ENCODE data around the gene RMRP.
"Not testable (repeated sequence)": the region's sequence is repeated elsewhere in the genome, so short reads cannot be mapped to it uniquely, and the experiment has no call there.

The RMRP gene

DNA sequence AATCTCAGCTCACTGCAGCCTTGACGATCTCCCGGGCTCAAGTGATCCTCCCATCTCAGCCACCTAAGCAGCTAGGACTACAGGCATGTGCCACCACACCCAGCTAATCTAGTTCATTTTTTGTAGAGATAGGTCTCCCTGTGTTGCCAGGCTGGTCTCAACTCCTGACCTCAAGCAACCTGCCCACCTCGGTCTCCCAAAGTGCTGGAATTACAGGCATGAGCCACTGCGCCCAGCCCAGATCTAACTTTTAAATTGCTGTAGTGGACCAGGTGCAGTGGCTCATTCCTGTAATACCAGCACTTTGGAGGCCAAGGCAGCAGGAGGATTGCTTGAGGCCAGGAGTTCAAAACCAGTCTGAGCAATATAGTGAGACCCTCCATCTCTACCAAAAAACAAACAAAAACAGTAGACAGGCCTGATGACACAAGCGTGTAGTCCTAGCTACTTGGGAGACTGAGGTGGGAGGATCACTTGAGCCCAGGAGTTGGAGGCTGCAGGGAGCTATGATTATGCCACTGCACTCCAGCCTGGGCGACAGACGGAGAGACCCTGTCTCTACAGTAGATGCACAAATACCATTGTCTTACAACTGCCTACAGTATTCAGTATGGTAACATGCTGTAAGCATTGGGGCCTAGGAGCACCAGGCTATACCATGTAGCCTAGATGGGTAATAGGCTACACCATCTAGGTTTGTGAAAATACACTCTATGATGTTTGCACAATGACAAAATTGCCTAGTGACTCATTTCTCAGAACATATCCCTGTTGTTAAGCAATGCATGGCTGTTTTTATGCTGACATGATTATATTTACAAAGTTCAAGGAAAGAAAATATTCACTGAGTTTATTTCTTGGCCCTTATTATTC, 5.6 kb downstream of the RMRP start:
- DNase-seq (ENCODE audit: low read depth), result no peak
- TF ChIP-seq, protein P1, sequence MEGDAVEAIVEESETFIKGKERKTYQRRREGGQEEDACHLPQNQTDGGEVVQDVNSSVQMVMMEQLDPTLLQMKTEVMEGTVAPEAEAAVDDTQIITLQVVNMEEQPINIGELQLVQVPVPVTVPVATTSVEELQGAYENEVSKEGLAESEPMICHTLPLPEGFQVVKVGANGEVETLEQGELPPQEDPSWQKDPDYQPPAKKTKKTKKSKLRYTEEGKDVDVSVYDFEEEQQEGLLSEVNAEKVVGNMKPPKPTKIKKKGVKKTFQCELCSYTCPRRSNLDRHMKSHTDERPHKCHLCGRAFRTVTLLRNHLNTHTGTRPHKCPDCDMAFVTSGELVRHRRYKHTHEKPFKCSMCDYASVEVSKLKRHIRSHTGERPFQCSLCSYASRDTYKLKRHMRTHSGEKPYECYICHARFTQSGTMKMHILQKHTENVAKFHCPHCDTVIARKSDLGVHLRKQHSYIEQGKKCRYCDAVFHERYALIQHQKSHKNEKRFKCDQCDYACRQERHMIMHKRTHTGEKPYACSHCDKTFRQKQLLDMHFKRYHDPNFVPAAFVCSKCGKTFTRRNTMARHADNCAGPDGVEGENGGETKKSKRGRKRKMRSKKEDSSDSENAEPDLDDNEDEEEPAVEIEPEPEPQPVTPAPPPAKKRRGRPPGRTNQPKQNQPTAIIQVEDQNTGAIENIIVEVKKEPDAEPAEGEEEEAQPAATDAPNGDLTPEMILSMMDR (conservative IDR thresholded peaks at IDR 0.05; ENCODE audit: low read depth, low read length), result no peak
- H3K4me3 ChIP-seq (ENCODE audit: low read length), result no peak overlapping the region

DNA sequence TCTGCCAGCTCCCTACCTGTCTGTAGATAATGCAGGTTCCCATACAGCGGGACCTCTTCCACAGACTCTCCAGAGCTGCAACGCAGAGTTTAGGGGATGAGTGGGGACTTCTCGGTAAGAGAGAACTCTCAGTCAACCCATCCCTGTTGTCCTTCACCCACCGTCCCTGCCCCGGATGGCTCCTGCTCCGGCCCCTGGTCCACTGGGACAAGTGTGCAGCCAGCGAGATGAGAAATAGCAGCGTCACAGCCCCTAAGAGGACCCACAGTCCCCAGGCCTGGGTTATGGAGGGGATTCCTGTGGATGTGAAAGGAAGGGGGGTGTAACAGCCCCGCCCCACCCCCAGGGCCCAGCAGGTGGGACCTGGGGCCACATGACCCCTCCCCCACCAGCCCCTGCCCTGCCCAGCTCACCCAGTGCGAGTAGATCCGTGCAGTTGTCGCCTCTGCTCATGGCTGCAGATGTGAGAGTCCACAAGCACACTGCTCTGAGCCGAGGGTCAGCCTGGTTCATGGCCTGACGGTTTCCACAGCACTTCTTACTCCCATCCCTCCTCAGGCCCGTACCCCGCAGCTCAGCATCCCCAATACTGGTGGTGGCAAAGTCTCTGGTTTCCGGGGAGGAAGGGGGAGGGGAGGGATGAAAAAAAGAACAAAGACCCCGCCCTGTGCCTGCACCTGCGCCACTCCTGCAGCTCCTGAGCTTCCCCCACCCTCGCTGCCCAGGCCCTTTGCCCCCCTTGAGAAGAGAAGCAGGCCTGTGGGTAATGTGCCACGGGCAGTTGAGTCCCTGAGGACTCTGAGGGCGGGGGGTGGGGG, 7.3 kb downstream of the RMRP start, which contains the start of gene SIT1:
Gene SIT1 (minus strand): TSS at position 591 of the 818 bp plus-strand sequence. CDS start 78 bp downstream, at position 513.
- DNase-seq (ENCODE audit: low read depth), result no peak

DNA sequence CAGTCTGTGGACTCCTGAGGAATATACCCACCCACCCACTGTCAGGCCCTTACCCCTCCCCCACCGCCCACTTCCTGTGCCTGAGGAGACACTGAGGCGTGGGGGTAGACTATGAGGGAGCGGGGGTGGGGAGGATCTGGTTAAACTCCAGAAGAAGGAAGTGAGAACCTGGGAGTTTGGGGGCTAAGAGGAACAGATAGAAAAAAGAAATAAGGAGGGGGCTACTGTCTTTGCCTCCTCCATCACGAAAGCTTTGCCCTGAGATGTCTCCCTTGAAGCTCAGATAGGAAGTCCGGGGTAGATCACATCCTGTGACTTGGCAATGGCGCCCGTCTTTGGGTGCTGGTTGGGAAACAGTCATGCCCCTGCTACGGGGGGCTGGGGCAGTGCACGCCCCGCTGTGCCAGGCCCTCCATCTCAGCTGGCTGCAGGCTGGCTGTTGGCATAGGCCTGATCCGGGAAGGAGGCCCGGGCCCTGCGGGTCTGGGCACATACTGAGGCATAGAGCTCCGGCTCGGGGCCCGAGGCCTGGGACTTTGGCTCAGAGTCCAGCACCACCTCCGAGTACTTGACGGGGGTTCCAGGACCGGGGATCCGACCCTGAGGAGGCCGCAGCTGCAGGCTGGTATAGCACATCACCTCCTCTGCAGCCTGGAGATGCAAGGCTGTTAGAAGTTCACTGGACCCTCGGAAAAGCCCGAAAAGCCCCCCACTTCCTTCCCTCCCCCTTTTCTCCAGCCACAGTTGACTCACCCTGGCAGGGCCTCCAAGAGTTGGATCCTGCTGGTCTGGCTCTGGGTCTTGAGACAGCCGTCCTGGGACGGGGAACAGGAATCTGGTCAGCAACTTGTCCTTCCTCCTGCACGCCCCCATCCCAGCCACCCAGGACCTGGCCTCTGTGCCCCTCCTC, 8.1 kb downstream of the RMRP start:
- no peak overlapping the region for H3K4me3 ChIP-seq (ENCODE audit: low read length)
- no peak for DNase-seq (ENCODE audit: low read depth)
- TF ChIP-seq, protein P1 (conservative IDR thresholded peaks at IDR 0.05; ENCODE audit: low read depth, low read length), result no peak

More for the DNA sequence above, 7.3 kb downstream of the RMRP start, which contains the start of gene SIT1:
- TF ChIP-seq, protein P1 (conservative IDR thresholded peaks at IDR 0.05; ENCODE audit: low read depth, low read length), result no peak
- no peak within 1 kb of the TSS for H3K4me3 ChIP-seq (ENCODE audit: low read length)

DNA sequence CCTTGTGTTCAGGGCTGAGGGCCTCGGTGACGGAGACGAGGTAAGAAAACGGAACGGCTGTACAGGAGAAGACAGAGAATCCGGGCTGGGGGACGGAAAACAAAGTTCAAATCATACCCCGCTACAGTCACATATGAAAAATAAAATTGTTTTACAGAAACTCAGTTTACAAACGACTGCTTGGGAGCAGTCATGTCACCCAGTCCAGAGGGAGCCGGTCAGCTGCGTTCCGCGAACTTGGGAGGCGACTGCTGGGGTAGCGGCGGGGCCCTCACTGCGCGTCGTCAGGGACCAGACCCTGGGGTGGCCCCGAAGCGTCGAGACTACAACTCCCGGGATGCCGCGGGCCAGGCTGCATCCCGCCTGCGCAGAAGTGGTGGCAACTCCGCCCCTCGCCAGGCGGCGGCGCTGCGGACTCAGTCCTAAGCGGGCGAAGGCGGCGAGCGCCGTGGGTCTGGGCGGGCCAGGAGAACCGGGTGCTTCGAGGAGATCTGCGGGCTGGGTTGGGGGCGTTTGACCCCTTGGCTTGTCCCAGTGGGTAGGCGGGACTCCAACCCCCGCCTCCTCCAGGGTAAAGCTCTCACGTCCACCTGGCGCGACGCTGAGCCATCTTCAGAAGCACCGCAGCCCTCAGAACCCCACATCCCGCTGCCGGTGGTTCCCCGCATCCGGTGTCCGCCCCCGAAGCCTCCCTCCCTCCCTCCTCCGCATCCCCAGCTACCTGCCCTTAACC, 11.1 kb downstream of the RMRP start:
- TF ChIP-seq, protein P1 (conservative IDR thresholded peaks at IDR 0.05; ENCODE audit: low read depth, low read length), result peak; percentile 83
- DNase-seq (ENCODE audit: low read depth), result no peak
- H3K4me3 ChIP-seq (ENCODE audit: low read length), result peak overlapping the region; percentile 75

DNA sequence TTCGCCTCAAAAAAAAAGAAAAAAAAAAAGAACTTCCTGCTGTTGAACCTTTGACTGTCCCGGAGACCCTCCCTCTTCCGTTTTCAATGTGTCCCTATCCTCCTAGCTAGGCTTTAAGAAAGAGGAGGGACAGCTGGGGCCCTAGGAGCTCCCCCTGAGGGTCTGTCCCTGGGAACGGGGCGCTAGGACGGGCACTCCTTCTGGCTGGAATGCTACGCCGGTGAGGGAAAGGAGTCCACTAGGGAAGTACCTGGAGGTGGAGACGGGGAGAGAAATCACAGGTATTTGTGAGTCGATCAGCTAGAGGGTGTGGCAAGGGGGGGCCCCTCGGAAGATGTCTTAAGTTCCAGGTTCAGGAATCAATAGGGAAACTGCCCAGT, 11.7 kb downstream of the RMRP start:
- TF ChIP-seq, protein P1 (conservative IDR thresholded peaks at IDR 0.05; ENCODE audit: low read depth, low read length), result peak; percentile 13
- H3K4me3 ChIP-seq (ENCODE audit: low read length), result peak overlapping the region; percentile 75
- DNase-seq (ENCODE audit: low read depth), result no peak

DNA sequence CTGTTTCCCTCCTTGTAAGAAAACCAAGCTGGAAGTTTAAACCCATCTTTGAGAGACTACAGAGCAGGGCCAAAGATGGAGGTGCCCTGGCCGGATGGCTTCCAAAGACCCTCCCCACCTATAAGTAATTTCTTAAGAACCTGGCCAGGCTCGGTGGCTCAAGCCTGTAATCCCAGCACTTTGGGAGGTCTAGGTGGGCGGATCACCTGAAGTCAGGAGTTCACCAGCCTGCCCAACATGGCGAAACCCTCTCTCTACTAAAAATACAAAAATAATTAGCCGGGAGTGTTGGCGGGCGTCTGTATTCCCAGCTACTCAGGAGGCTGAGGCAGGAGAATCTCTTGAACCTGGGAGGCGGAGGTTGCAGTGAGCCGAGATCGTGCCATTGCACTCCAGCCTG, 12.1 kb downstream of the RMRP start:
- peak overlapping the region; percentile 75 for H3K4me3 ChIP-seq (ENCODE audit: low read length)
- DNase-seq (ENCODE audit: low read depth), result not testable (repeated sequence)
